Measurements from ENCODE around the gene TMEM108. TPM values are rescaled to one million over a fixed set of nuclear protein-coding genes. Genes with fewer than 3 reads are reported as not detected.

TMEM108 gene
- total RNA-seq, 2 experiments from 2014 or later = not detected

DNA sequence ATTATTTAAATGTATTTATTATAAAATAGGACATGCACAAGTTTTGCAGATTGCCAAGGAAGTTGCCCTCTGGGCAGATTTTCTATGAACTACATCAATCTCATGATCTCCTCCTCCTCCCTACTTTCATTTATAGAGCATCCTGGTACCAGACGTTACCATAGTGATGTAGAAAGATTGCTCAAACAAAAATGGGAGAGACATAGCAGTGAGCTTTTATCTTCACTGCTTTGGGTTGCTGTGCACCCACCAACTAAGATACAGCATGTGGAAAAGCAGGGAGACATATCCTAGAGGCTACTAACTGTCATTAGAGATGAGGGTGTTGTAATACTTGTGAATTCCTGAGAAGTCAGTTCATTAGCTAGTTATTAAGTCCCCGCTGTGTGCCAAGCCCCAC, 224.1 kb downstream of the TMEM108 start:
- Histone ChIP-seq H3K27ac (ENCODE audit: low read depth, low read length, poor library complexity, severe bottlenecking) (no peak overlapping the region), H3K9me2 (ENCODE audit: insufficient read depth, low read length) (no peaks in the 10 kb centered on the region), H3K36me3 (ENCODE audit: insufficient read depth, low read length) (no peaks in the 10 kb centered on the region), H3K4me1 (ENCODE audit: insufficient read depth, low read length, poor library complexity, severe bottlenecking) (no peaks in the 10 kb centered on the region), H3K4me3 (ENCODE audit: low read depth, low read length, poor library complexity, severe bottlenecking) (no peak overlapping the region), H3K9me3 (ENCODE audit: low read length) (no peaks in the 10 kb centered on the region), H3K79me2 (ENCODE audit: insufficient read depth, low read depth, low read length) (no peaks in the 10 kb centered on the region), H3K4me2 (ENCODE audit: low read length) (no peak overlapping the region), H2AFZ (ENCODE audit: low read length) (no peak overlapping the region), H4K20me1 (ENCODE audit: insufficient read depth, low read length) (no peaks in the 10 kb centered on the region)
- BruUV-seq (replicated peaks) = no TSS peak
- POLR2A ChIA-PET = no interaction called here
- CTCF ChIA-PET (ENCODE audit: unreplicated experiment) = no interaction called here
- no peak for TF ChIP-seq EZH2phosphoT487 (IDR thresholded peaks at IDR 0.05; ENCODE audit: borderline replicate concordance, low read depth, low read length)
- TF ChIP-seq, protein P1, sequence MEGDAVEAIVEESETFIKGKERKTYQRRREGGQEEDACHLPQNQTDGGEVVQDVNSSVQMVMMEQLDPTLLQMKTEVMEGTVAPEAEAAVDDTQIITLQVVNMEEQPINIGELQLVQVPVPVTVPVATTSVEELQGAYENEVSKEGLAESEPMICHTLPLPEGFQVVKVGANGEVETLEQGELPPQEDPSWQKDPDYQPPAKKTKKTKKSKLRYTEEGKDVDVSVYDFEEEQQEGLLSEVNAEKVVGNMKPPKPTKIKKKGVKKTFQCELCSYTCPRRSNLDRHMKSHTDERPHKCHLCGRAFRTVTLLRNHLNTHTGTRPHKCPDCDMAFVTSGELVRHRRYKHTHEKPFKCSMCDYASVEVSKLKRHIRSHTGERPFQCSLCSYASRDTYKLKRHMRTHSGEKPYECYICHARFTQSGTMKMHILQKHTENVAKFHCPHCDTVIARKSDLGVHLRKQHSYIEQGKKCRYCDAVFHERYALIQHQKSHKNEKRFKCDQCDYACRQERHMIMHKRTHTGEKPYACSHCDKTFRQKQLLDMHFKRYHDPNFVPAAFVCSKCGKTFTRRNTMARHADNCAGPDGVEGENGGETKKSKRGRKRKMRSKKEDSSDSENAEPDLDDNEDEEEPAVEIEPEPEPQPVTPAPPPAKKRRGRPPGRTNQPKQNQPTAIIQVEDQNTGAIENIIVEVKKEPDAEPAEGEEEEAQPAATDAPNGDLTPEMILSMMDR (conservative IDR thresholded peaks at IDR 0.05; ENCODE audit: low read length) = no peak
- intact Hi-C loops (cut with micrococcal nuclease; ENCODE audit: unreplicated experiment) = no loop called here
- no peak for DNase-seq (ENCODE audit: low spot score)

DNA sequence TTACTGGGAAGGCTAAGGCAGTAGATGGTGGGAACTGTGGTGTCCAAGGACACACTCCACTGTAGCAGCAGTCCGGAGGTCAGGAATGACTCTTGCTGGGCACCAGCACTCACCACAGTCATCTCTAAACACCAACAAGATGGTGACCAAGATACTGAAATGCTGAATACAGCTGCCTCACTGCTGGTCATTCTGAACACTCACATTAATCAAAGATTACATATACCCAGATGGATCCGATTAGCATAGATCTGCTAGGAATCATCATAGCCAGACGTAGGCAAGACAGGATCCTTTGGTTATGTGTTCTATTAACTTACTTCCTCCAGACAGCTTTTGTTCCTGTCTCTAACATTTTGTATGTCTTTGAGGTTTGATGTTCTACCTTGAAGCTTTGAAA, 226.7 kb downstream of the TMEM108 start:
- Histone ChIP-seq H3K27ac (ENCODE audit: low read depth, low read length, poor library complexity, severe bottlenecking) (no peak overlapping the region), H3K4me1 (ENCODE audit: insufficient read depth, low read length, poor library complexity, severe bottlenecking) (no peaks in the 10 kb centered on the region), H2AFZ (ENCODE audit: low read length) (no peak overlapping the region), H4K20me1 (ENCODE audit: insufficient read depth, low read length) (no peaks in the 10 kb centered on the region), H3K9me2 (ENCODE audit: insufficient read depth, low read length) (no peaks in the 10 kb centered on the region), H3K4me3 (ENCODE audit: low read depth, low read length, poor library complexity, severe bottlenecking) (no peak overlapping the region), H3K79me2 (ENCODE audit: insufficient read depth, low read depth, low read length) (no peaks in the 10 kb centered on the region), H3K9me3 (ENCODE audit: low read length) (no peaks in the 10 kb centered on the region), H3K36me3 (ENCODE audit: insufficient read depth, low read length) (no peaks in the 10 kb centered on the region), H3K4me2 (ENCODE audit: low read length) (no peak overlapping the region)
- no peak for TF ChIP-seq EZH2phosphoT487 (IDR thresholded peaks at IDR 0.05; ENCODE audit: borderline replicate concordance, low read depth, low read length)
- TF ChIP-seq, protein P1 (conservative IDR thresholded peaks at IDR 0.05; ENCODE audit: low read length) = no peak
- ChIA-PET POLR2A (no interaction called here), CTCF (ENCODE audit: unreplicated experiment) (no interaction called here)
- intact Hi-C loops (cut with micrococcal nuclease; ENCODE audit: unreplicated experiment) = no loop called here
- DNase-seq (ENCODE audit: low spot score) = no peak
- BruUV-seq (replicated peaks) = no TSS peak

DNA sequence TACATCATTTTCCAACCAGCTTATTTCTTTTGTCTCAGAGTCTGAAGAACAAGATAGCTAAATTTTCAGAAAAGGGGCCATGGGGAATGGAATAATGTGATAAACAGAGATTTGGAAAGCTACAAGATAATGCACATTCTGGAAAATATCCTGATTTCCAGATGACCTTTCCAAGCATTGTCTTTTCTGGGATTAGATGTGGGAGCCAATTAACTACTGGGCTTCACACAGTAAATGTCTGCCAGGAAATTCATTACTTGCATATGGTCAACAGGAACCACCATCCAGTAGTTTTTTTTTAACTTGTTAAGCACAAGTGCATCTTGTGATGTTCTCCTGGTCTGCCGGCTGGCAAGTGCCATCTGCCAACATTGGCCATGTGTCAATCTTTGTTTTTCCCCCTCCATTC, 230.5 kb downstream of the TMEM108 start:
- H2AFZ ChIP-seq (ENCODE audit: low read length) = no peak overlapping the region
- no TSS peak for BruUV-seq (replicated peaks)
- no peaks in the 10 kb centered on the region for H3K9me3 ChIP-seq (ENCODE audit: low read length)
- POLR2A ChIA-PET = no interaction called here
- no peaks in the 10 kb centered on the region for H4K20me1 ChIP-seq (ENCODE audit: insufficient read depth, low read length)
- DNase-seq (ENCODE audit: low spot score) = no peak
- intact Hi-C loops (cut with micrococcal nuclease; ENCODE audit: unreplicated experiment) = no loop called here
- no peak overlapping the region for H3K4me2 ChIP-seq (ENCODE audit: low read length)
- CTCF ChIA-PET (ENCODE audit: unreplicated experiment) = no interaction called here
- TF ChIP-seq, protein P1 (conservative IDR thresholded peaks at IDR 0.05; ENCODE audit: low read length) = no peak
- TF ChIP-seq EZH2phosphoT487 (IDR thresholded peaks at IDR 0.05; ENCODE audit: borderline replicate concordance, low read depth, low read length) = no peak
- H3K4me3 ChIP-seq (ENCODE audit: low read depth, low read length, poor library complexity, severe bottlenecking) = no peak overlapping the region
- no peak overlapping the region for H3K27ac ChIP-seq (ENCODE audit: low read depth, low read length, poor library complexity, severe bottlenecking)
- H3K9me2 ChIP-seq (ENCODE audit: insufficient read depth, low read length) = no peaks in the 10 kb centered on the region
- H3K79me2 ChIP-seq (ENCODE audit: insufficient read depth, low read depth, low read length) = no peaks in the 10 kb centered on the region
- H3K4me1 ChIP-seq (ENCODE audit: insufficient read depth, low read length, poor library complexity, severe bottlenecking) = no peaks in the 10 kb centered on the region
- no peaks in the 10 kb centered on the region for H3K36me3 ChIP-seq (ENCODE audit: insufficient read depth, low read length)
